ENCODE data around the gene URB2.

Gene URB2

DNA sequence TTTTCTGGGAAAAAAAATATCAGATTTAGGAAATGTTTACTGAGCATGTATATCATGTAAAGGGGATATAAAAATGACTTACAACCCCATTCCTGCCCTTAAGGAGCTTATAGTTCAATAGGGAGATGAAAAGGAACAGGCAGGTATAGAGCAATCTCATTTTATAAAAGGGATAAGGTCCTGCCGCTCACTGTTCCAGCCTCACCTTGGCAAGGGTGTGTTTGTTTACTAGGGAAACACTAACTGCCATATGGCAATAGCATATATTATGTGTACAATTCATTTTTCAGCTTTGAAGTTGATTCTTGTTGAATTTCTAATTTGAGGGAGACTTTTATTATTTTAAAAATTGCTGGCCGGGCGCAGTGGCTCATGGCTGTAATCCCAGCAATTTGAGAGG, 25.5 kb downstream of the URB2 start:
- TF ChIP-seq CTCF (IDR thresholded peaks at IDR 0.05; ENCODE audit: borderline replicate concordance, control extremely low read depth, extremely low read depth, insufficient read depth, missing control alignments): no peak
- DNase-seq (ENCODE audit: low spot score): no peak
- in situ Hi-C loops (cut with MboI; ENCODE audit: low sequenced_read_pairs, unreplicated experiment): loop anchor here (10.0 kb wide), 1 partner anchor 653 kb away; no protein-coding TSS in a partner anchor

- in situ Hi-C loops (cut with MboI; ENCODE audit: low sequenced_read_pairs, unreplicated experiment): loop anchor here (10.0 kb wide), 1 partner anchor 651 kb away; no protein-coding TSS in a partner anchor
- no peak for DNase-seq (ENCODE audit: low spot score)
- no peak for TF ChIP-seq CTCF (IDR thresholded peaks at IDR 0.05; ENCODE audit: borderline replicate concordance, control extremely low read depth, extremely low read depth, insufficient read depth, missing control alignments)
Measured at GRCh38 chr1:229653420-229653819, 27.4 kb downstream of the URB2 start.

DNA sequence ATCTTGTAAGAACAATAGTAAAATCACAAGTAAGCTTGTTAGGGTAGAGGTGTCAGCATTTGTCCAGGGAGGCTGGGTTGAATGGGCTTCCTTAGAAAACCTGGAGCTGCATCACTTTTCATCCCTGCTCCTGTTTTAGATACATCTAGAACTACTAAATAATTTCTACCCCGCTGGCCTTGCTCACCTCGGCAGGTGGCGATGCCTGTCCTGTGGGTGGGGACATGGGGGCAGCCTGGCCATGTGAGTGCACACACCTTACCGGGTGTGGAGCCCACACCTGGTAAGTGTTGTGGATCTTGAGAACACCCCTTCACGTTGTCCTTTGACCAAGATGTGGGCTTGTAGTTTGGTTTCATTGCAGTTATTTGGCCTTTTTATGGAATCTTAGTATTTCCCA, 29.7 kb downstream of the URB2 start:
- in situ Hi-C loops (cut with MboI; ENCODE audit: low sequenced_read_pairs, unreplicated experiment): loop anchor here (10.0 kb wide), 1 partner anchor 649 kb away; no protein-coding TSS in a partner anchor
- DNase-seq (ENCODE audit: low spot score): no peak
- TF ChIP-seq CTCF (IDR thresholded peaks at IDR 0.05; ENCODE audit: borderline replicate concordance, control extremely low read depth, extremely low read depth, insufficient read depth, missing control alignments): no peak

- DNase-seq (ENCODE audit: low spot score): no peak
- in situ Hi-C loops (cut with MboI; ENCODE audit: low sequenced_read_pairs, unreplicated experiment): loop anchor here (10.0 kb wide), 1 partner anchor 647 kb away; no protein-coding TSS in a partner anchor
- no peak for TF ChIP-seq CTCF (IDR thresholded peaks at IDR 0.05; ENCODE audit: borderline replicate concordance, control extremely low read depth, extremely low read depth, insufficient read depth, missing control alignments)
Measured at GRCh38 chr1:229657993-229658755, 32.1 kb downstream of the URB2 start.

- DNase-seq (ENCODE audit: low spot score): peak; percentile 86
- peak; percentile 93 for TF ChIP-seq CTCF (IDR thresholded peaks at IDR 0.05; ENCODE audit: borderline replicate concordance, control extremely low read depth, extremely low read depth, insufficient read depth, missing control alignments)
- in situ Hi-C loops (cut with MboI; ENCODE audit: low sequenced_read_pairs, unreplicated experiment): no loop called here
Measured at GRCh38 chr1:229661022-229661877, 35.2 kb downstream of the URB2 start.

- no peak for DNase-seq (ENCODE audit: low spot score)
- in situ Hi-C loops (cut with MboI; ENCODE audit: low sequenced_read_pairs, unreplicated experiment): no loop called here
- no peak for TF ChIP-seq CTCF (IDR thresholded peaks at IDR 0.05; ENCODE audit: borderline replicate concordance, control extremely low read depth, extremely low read depth, insufficient read depth, missing control alignments)
Measured at GRCh38 chr1:229661897-229662296, 35.9 kb downstream of the URB2 start.

Measured in GM13976 (cell line).